ENCODE results near the gene AATF.

GRCh38 chr17:37092071-37092470 lies 143.3 kb downstream of the AATF start:
- TF ChIP-seq CTCF (conservative IDR thresholded peaks at IDR 0.05) (no peak), ZFX (IDR thresholded peaks at IDR 0.05) (no peak)

Data from C4-2B (cell line).